Measurements from ENCODE around the gene PGRMC2.

- TF ChIP-seq SP1 (IDR thresholded peaks at IDR 0.05) (no peak), SUZ12 (IDR thresholded peaks at IDR 0.05) (no peak), FOXM1 (IDR thresholded peaks at IDR 0.05; ENCODE audit: borderline replicate concordance) (no peak), BHLHE40 (IDR thresholded peaks at IDR 0.05; ENCODE audit: borderline replicate concordance) (no peak), ARNT (IDR thresholded peaks at IDR 0.05) (no peak), FOXA1 (IDR thresholded peaks at IDR 0.05) (no peak), NFRKB (IDR thresholded peaks at IDR 0.05) (no peak), TARDBP (IDR thresholded peaks at IDR 0.05) (no peak), ELF4 (IDR thresholded peaks at IDR 0.05) (no peak), CTBP1 (IDR thresholded peaks at IDR 0.05; ENCODE audit: borderline replicate concordance) (no peak), ZNF384 (IDR thresholded peaks at IDR 0.05) (no peak), HDGF (IDR thresholded peaks at IDR 0.05; ENCODE audit: borderline replicate concordance) (no peak)
- TF ChIP-seq, protein P1, sequence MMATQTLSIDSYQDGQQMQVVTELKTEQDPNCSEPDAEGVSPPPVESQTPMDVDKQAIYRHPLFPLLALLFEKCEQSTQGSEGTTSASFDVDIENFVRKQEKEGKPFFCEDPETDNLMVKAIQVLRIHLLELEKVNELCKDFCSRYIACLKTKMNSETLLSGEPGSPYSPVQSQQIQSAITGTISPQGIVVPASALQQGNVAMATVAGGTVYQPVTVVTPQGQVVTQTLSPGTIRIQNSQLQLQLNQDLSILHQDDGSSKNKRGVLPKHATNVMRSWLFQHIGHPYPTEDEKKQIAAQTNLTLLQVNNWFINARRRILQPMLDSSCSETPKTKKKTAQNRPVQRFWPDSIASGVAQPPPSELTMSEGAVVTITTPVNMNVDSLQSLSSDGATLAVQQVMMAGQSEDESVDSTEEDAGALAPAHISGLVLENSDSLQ (IDR thresholded peaks at IDR 0.05) = no peak
Measured at GRCh38 chr4:128241425-128241913, 46.1 kb downstream of the PGRMC2 start.
